GM23248 (cell line): ENCODE results near the gene OTULINL. TPM values are rescaled to one million over a fixed set of nuclear protein-coding genes. Genes with fewer than 3 reads are reported as not detected.

Source experiments
- DNase-seq: peaks from one replicate; pipeline ENCODE4 v3.0.0-alpha.2; 2015
- H2AFZ ChIP-seq: fragments of 200-600 bp; sonication (generic); 2 replicates; pipeline ENCODE4 v1.6.1; 2016; ENCODE audit warnings: antibody characterized with exemption
- H3F3A ChIP-seq: fragments of 200-600 bp; sonication (generic); 2 replicates; pipeline ENCODE4 v1.6.1; 2016; ENCODE audit warnings: mild to moderate bottlenecking, antibody characterized with exemption, mixed run types; ENCODE audit not compliant: insufficient read depth
- H3K27ac ChIP-seq: fragments of 200-600 bp; sonication (generic); 2 replicates; pipeline ENCODE4 v1.5.1; 2016; ENCODE audit warnings: mild to moderate bottlenecking
- H3K27me3 ChIP-seq: fragments of 200-600 bp; sonication (generic); replicated peaks from 2 replicates; pipeline ENCODE4 v1.6.1; 2016; ENCODE audit warnings: mild to moderate bottlenecking; ENCODE audit not compliant: insufficient read depth
- H3K36me3 ChIP-seq: fragments of 200-600 bp; sonication (generic); 2 replicates; pipeline ENCODE4 v1.6.1; 2016; ENCODE audit warnings: low read depth, mild to moderate bottlenecking
- H3K4me1 ChIP-seq: fragments of 200-600 bp; sonication (generic); 2 replicates; pipeline ENCODE4 v1.6.1; 2016; ENCODE audit warnings: mild to moderate bottlenecking; ENCODE audit not compliant: insufficient read depth
- H3K4me2 ChIP-seq: fragments of 200-600 bp; sonication (generic); one replicate; pipeline ENCODE4 v1.6.1; 2016; ENCODE audit warnings: mild to moderate bottlenecking; ENCODE audit not compliant: unreplicated experiment
- H3K4me3 ChIP-seq: fragments of 200-600 bp; sonication (generic); 2 replicates; pipeline ENCODE4 v1.5.1; 2016; ENCODE audit warnings: mild to moderate bottlenecking
- H3K79me2 ChIP-seq: fragments of 200-600 bp; sonication (generic); 2 replicates; pipeline ENCODE4 v1.6.1; 2016; ENCODE audit warnings: mild to moderate bottlenecking; ENCODE audit not compliant: insufficient read depth
- H3K9ac ChIP-seq: fragments of 200-600 bp; sonication (generic); 2 replicates; pipeline ENCODE4 v1.6.1; 2016; ENCODE audit warnings: mild to moderate bottlenecking
- H3K9me2 ChIP-seq: fragments of 200-600 bp; sonication (generic); 2 replicates; pipeline ENCODE4 v1.6.1; 2016; ENCODE audit warnings: mixed run types, mild to moderate bottlenecking, moderate library complexity; ENCODE audit not compliant: insufficient read depth
- H3K9me3 ChIP-seq: fragments of 200-600 bp; sonication (generic); one replicate; pipeline ENCODE4 v1.6.1; 2017; ENCODE audit warnings: low read depth
- H4K20me1 ChIP-seq: fragments of 200-600 bp; sonication (generic); 2 replicates; pipeline ENCODE4 v1.6.0; 2016; ENCODE audit not compliant: insufficient read depth
- EZH2 ChIP-seq: fragments of 200-600 bp; sonication (generic); IDR thresholded peaks from 2 replicates; pipeline ENCODE4 v1.6.1; 2018; ENCODE audit warnings: antibody characterized with exemption, mild to moderate bottlenecking; ENCODE audit not compliant: insufficient read depth, poor library complexity, severe bottlenecking
- EZH2phosphoT487 ChIP-seq: fragments of 200-600 bp; sonication (generic); IDR thresholded peaks from 2 replicates; pipeline ENCODE4 v1.6.1; 2018; ENCODE audit warnings: antibody characterized with exemption, moderate library complexity, mild to moderate bottlenecking, low read depth; ENCODE audit not compliant: insufficient read depth
- WGBS, 2 experiments: methylation state at CpG; one replicate each; pipeline ENCODE4 v1.1.6; 2015 to 2017; ENCODE audit warnings: low lambda C conversion rate in 2 of 2, low coverage in 1 of 2; ENCODE audit errors: missing lambda C conversion rate in 2 of 2; 5-methylcytosine and 5-hydroxymethylcytosine counted together
- in situ Hi-C: fragments of 300-500 bp; cut with MboI; formaldehyde crosslinking; loops from 2 replicates; pipeline ENCODE4 v1.15.0; 2020
- polyA plus RNA-seq: library from polyadenylated mRNA; unstranded; fragments of >200 nt; fragmentation: Nextera tagmentation; extraction: Ambion mirVana; gene quantifications from 2 replicates; pipeline ENCODE4 v1.2.1, GENCODE V29; 2016
- total RNA-seq: library from RNA; depleted of rRNA; stranded (reverse); fragments of >200 nt; shearing (Covaris generic); gene quantifications from 2 replicates; pipeline ENCODE4 v1.2.3, GENCODE V29; 2014

The OTULINL gene
- total and polyA plus RNA-seq, 2 experiments from 2014 or later, result 0.23 to 1.3 TPM

GRCh38 chr5:14591548-14591947 lies 10.0 kb downstream of the OTULINL start:
- H3K4me3 ChIP-seq, result no peak overlapping the region
- H3F3A ChIP-seq, result no peaks in the 10 kb centered on the region
- in situ Hi-C loops, result no loop called here
- H3K27me3 ChIP-seq, result peaks cover 25% of the 10 kb centered on the region
- no peaks in the 10 kb centered on the region for H3K9me3 ChIP-seq
- WGBS, 2 experiments, result 92 to 97% methylated on average over 2 of the region's 2 CpGs
- H3K36me3 ChIP-seq, result no peaks in the 10 kb centered on the region
- DNase-seq, result no peak
- no peak overlapping the region for H3K9ac ChIP-seq
- H2AFZ ChIP-seq, result no peak overlapping the region
- TF ChIP-seq EZH2phosphoT487, result no peak
- TF ChIP-seq EZH2, result no peak
- H3K9me2 ChIP-seq, result no peaks in the 10 kb centered on the region
- H3K27ac ChIP-seq, result no peak overlapping the region
- H3K79me2 ChIP-seq, result no peaks in the 10 kb centered on the region
- H3K4me1 ChIP-seq, result no peaks in the 10 kb centered on the region
- no peaks in the 10 kb centered on the region for H4K20me1 ChIP-seq
- H3K4me2 ChIP-seq, result no peak overlapping the region

GRCh38 chr5:14593326-14594021 lies 11.9 kb downstream of the OTULINL start:
- Histone ChIP-seq H3K4me1 (no peaks in the 10 kb centered on the region), H2AFZ (no peak overlapping the region), H3K27ac (no peak overlapping the region), H3K9ac (no peak overlapping the region), H3K9me2 (no peaks in the 10 kb centered on the region), H4K20me1 (no peaks in the 10 kb centered on the region), H3K4me3 (no peak overlapping the region), H3K9me3 (no peaks in the 10 kb centered on the region), H3F3A (no peaks in the 10 kb centered on the region), H3K4me2 (no peak overlapping the region), H3K27me3 (peaks cover 7% of the 10 kb centered on the region), H3K79me2 (no peaks in the 10 kb centered on the region), H3K36me3 (no peaks in the 10 kb centered on the region)
- TF ChIP-seq EZH2phosphoT487 (no peak), EZH2 (no peak)
- 80 to 84% methylated on average over 4 of the region's 4 CpGs for WGBS, 2 experiments
- DNase-seq, result peak; percentile 35
- in situ Hi-C loops, result no loop called here

- in situ Hi-C loops, result no loop called here
- no peaks in the 10 kb centered on the region for H4K20me1 ChIP-seq
- no peak overlapping the region for H2AFZ ChIP-seq
- H3K9me3 ChIP-seq, result no peaks in the 10 kb centered on the region
- TF ChIP-seq EZH2phosphoT487, result no peak
- no peak for TF ChIP-seq EZH2
- no peak overlapping the region for H3K4me2 ChIP-seq
- H3K27ac ChIP-seq, result no peak overlapping the region
- no peaks in the 10 kb centered on the region for H3F3A ChIP-seq
- no peaks in the 10 kb centered on the region; the same call in 1 of the 2 replicates for H3K27me3 ChIP-seq
- H3K4me3 ChIP-seq, result no peak overlapping the region
- DNase-seq, result no peak
- H3K9me2 ChIP-seq, result no peaks in the 10 kb centered on the region
- H3K36me3 ChIP-seq, result no peaks in the 10 kb centered on the region
- no peaks in the 10 kb centered on the region for H3K79me2 ChIP-seq
- no peak overlapping the region for H3K9ac ChIP-seq
- 86 to 92% methylated on average over 4 of the region's 4 CpGs for WGBS, 2 experiments
- no peaks in the 10 kb centered on the region for H3K4me1 ChIP-seq
These were observed 12.9 kb downstream of the OTULINL start for GRCh38 chr5:14594378-14595074.

- H3K9me2 ChIP-seq, result no peaks in the 10 kb centered on the region
- H3K9ac ChIP-seq, result no peak overlapping the region
- H3K27ac ChIP-seq, result no peak overlapping the region
- no peak overlapping the region for H2AFZ ChIP-seq
- no peaks in the 10 kb centered on the region for H3K36me3 ChIP-seq
- in situ Hi-C loops, result no loop called here
- no peaks in the 10 kb centered on the region for H3K9me3 ChIP-seq
- H4K20me1 ChIP-seq, result no peaks in the 10 kb centered on the region
- no peaks in the 10 kb centered on the region; the same call in 1 of the 2 replicates for H3K27me3 ChIP-seq
- TF ChIP-seq EZH2phosphoT487 (no peak), EZH2 (no peak)
- no peak for DNase-seq
- H3K4me2 ChIP-seq, result no peak overlapping the region
- no peak overlapping the region for H3K4me3 ChIP-seq
- no peaks in the 10 kb centered on the region for H3K79me2 ChIP-seq
- no peaks in the 10 kb centered on the region for H3F3A ChIP-seq
- 71 to 75% methylated on average over 3 of the region's 3 CpGs for WGBS, 2 experiments
- no peaks in the 10 kb centered on the region for H3K4me1 ChIP-seq
These were observed 13.6 kb downstream of the OTULINL start for GRCh38 chr5:14595189-14595588.
